Erythroblast (primary cell): ENCODE results near the gene SRGAP2C.
"Not testable (repeated sequence)": the region's sequence is repeated elsewhere in the genome, so short reads cannot be mapped to it uniquely, and the experiment has no call there.

Experiments
- DNase-seq, 2 experiments: peaks; one replicate each; lab custom pipeline; 2025; lab: John Stamatoyannopoulos, UW
- GATA1 ChIP-seq: IDR thresholded peaks from 2 replicates; pipeline ENCODE4 v1.6.1; 2011; ENCODE audit warnings: low read depth, mild to moderate bottlenecking, control low read depth, low read length, moderate library complexity
- POLR2A ChIP-seq: IDR thresholded peaks from 2 replicates; pipeline ENCODE4 v1.6.1; 2011; ENCODE audit warnings: mild to moderate bottlenecking, low read length

The SRGAP2C gene

DNA sequence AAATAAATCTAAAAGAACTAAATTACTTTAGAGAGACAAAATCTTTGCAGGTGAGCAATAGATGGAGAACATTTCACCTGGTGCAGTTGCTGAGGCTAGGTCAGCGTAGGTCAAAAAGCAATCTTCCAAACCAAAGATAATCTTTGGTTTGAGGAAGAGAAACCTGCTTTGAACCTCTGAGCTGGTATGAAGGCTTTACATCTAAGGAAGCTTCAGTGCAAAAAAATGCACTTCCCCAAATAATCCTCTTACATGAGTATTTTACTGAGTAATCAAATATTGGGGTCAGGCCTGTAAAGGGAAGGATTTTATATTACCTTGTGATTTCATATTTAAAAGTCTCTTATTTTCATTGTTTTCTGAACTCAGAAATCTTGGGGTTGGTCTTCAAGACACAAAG lies 223.6 kb downstream of the SRGAP2C start:
- DNase-seq: no peak
- TF ChIP-seq GATA1 (no peak), POLR2A (no peak)

- no peak for TF ChIP-seq GATA1
- no peak for TF ChIP-seq POLR2A
- DNase-seq: peak in 1 of 2 experiments; percentile 5
Observed at GRCh38 chr1:121413821-121414220, 229.0 kb downstream of the SRGAP2C start.

GRCh38 chr1:121414905-121415304 lies 230.1 kb downstream of the SRGAP2C start:
- DNase-seq: no peak
- TF ChIP-seq POLR2A: no peak

GRCh38 chr1:121417325-121417923 lies 232.6 kb downstream of the SRGAP2C start:
- no peak for TF ChIP-seq POLR2A
- no peak for TF ChIP-seq GATA1
- DNase-seq: no peak

GRCh38 chr1:121418369-121419049 lies 233.7 kb downstream of the SRGAP2C start:
- TF ChIP-seq GATA1 (no peak), POLR2A (no peak)
- DNase-seq: no peak

- DNase-seq: not testable (repeated sequence)
Observed at GRCh38 chr1:121419050-121419615, 234.4 kb downstream of the SRGAP2C start.

GRCh38 chr1:121421490-121421889 lies 236.7 kb downstream of the SRGAP2C start:
- DNase-seq: not testable (repeated sequence)

- DNase-seq: not testable (repeated sequence)
Observed at GRCh38 chr1:121423956-121424355, 239.2 kb downstream of the SRGAP2C start.

DNA sequence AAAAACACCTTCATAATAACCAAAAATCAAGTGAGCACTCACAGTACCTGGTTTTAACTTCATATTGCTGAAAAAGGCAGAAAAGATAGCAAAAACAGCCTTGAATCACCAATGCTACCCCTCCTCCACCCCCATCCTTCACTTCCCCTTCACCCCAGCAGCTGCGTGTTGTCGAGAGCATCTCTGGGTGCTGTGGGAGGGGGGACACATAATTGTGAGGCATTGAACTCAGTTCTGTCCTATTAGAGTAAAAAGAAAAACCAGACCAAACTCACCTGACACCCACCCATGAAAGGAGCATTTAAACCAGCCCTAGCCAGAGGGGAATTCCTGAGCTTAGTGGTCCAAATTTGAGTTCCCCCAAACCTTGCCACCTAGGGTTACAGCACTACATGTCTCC lies 248.7 kb downstream of the SRGAP2C start:
- DNase-seq: not testable (repeated sequence)

GRCh38 chr1:121438862-121439261 lies 254.1 kb downstream of the SRGAP2C start:
- not testable (repeated sequence) for DNase-seq

GRCh38 chr1:121440993-121441392 lies 256.2 kb downstream of the SRGAP2C start:
- DNase-seq: no peak
- TF ChIP-seq GATA1 (no peak), POLR2A (no peak)
